ENCODE data around the gene NSMF.
A peak's percentile ranks its signal among the peaks of the same experiment; 100 is the strongest.

Gene NSMF

DNA sequence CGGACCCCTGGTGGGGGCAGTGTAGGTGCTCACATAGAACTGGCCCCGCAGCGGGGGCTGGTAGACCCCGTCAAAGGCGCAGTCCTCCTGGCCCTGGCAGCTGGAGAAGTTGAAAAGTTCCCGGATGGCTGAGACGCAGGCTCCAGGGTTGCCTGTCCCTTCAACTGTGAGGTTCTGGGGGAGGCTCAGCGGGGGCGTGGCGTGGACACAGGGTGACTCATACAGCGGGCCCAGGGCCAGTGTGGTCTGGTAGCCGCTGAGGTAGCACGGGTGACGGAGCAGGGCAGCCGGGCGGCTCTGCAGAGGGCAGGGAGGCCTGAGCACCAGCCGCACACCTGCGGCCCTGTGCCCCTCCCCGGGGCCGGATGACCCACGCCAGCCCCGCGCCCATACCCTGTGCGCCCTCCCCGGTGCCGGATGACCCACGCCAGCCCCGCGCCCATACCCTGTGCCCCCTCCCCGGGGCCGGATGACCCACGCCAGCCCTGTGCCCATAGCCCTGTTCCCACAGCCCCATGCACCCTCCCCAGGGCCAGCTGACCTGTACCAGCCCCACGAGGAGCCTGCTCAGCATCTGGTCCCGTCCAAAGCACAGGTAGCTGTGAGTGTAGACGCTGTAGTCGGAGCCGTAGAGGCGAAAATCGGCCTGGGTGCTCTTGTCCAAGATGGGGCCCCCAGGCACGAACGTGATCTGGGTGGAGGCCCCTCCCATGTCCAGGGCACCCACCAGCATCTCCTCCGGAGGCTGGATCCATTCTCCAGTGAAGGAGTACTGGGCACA, 23.0 kb downstream of the NSMF start (continued):
- TF ChIP-seq ZFHX2 (tag by site-specific recombination; conservative IDR thresholded peaks at IDR 0.05): peak; percentile 81
- TF ChIP-seq ZNF660 (tag by site-specific recombination; IDR thresholded peaks at IDR 0.05): no peak
- no peak for TF ChIP-seq ZNF423 (tag by site-specific recombination; IDR thresholded peaks at IDR 0.05)
- TF ChIP-seq ZFP69B (tag by site-specific recombination; IDR thresholded peaks at IDR 0.05): 0 out of 2 replicates have a peak, but pooled peaks have one; percentile 55
- no peak for TF ChIP-seq ZNF19 (tag by site-specific recombination; IDR thresholded peaks at IDR 0.05; ENCODE audit: low read depth)
- TF ChIP-seq GLIS2 (tag by site-specific recombination; IDR thresholded peaks at IDR 0.05): peak; percentile 75
- peak; percentile 19; the same call in 1 of the 2 replicates for TF ChIP-seq GLIS1 (tag by site-specific recombination; IDR thresholded peaks at IDR 0.05)
- TF ChIP-seq TRIM28 (IDR thresholded peaks at IDR 0.05; ENCODE audit: borderline replicate concordance, low read length): no peak
- TF ChIP-seq ZNF146 (tag by site-specific recombination; IDR thresholded peaks at IDR 0.05): no peak
- TF ChIP-seq, protein P1, sequence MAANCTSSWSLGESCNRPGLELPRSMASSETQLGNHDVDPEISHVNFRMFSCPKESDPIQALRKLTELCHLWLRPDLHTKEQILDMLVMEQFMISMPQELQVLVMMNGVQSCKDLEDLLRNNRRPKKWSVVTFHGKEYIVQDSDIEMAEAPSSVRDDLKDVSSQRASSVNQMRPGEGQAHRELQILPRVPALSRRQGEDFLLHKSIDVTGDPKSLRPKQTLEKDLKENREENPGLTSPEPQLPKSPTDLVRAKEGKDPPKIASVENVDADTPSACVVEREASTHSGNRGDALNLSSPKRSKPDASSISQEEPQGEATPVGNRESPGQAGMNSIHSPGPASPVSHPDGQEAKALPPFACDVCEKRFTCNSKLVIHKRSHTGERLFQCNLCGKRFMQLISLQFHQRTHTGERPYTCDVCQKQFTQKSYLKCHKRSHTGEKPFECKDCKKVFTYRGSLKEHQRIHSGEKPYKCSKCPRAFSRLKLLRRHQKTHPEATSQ (tag by site-specific recombination; IDR thresholded peaks at IDR 0.05): no peak
- no peak for TF ChIP-seq ZNF223 (tag by site-specific recombination; IDR thresholded peaks at IDR 0.05)
- TF ChIP-seq KLF9 (tag by site-specific recombination; IDR thresholded peaks at IDR 0.05; ENCODE audit: low read depth): peak; percentile 57; the same call in 1 of the 2 replicates
- no peak for TF ChIP-seq ZNF335 (tag by site-specific recombination; conservative IDR thresholded peaks at IDR 0.05)
- TF ChIP-seq EGR2 (tag by site-specific recombination; IDR thresholded peaks at IDR 0.05; ENCODE audit: low read depth): peak; percentile 72
- TF ChIP-seq ZFP37 (tag by site-specific recombination; IDR thresholded peaks at IDR 0.05): no peak

DNA sequence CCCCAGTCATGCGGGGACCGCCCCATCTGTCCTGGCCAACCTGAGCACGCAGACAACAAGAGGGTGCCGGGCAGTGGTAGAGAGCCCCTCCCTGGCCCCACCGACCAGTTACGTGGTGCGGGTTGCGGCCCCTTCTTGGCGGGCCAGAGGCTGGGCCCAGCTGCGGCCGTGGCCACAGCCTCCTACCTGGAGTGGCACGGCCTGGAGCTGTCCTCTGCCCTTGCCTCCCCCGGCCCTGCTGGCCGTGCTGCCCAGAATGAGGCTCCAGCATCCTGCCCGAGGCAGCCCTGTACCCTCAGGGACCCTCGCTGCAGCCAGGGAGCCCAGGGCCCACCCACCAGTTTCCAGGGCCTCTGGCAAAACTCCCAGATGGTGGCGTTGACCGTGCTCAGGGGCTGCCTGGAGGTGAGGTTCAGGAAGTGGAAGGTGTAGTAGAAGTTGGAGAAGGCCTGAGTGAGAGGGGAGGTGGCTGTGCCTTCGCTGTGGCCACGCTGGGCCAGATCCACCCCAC, 23.7 kb downstream of the NSMF start:
- H3K4me1 ChIP-seq (ENCODE audit: control insufficient read depth, insufficient read depth, low read length): no peaks in the 10 kb centered on the region
- CTCF ChIA-PET: interaction anchor here (0.7 to 1.2 kb wide), 3 partner anchors 8 to 13 kb away, joined by 3 to 4 read pairs (median 3); partner anchors contain the start of genes EXD3 and NOXA1
- no peaks in the 10 kb centered on the region for H3K9me3 ChIP-seq (ENCODE audit: control insufficient read depth, insufficient read depth, low read depth, low read length)
- no peak overlapping the region for H3K4me3 ChIP-seq (ENCODE audit: low read depth, low read length)
- no peak for TF ChIP-seq ZNF239 (tag by site-specific recombination; IDR thresholded peaks at IDR 0.05)
- no peak for TF ChIP-seq ZNF514 (tag by site-specific recombination; IDR thresholded peaks at IDR 0.05)
- TF ChIP-seq HOXA7 (CRISPR knock-in tag; IDR thresholded peaks at IDR 0.05; ENCODE audit: borderline replicate concordance): no peak
- TF ChIP-seq, protein P2, sequence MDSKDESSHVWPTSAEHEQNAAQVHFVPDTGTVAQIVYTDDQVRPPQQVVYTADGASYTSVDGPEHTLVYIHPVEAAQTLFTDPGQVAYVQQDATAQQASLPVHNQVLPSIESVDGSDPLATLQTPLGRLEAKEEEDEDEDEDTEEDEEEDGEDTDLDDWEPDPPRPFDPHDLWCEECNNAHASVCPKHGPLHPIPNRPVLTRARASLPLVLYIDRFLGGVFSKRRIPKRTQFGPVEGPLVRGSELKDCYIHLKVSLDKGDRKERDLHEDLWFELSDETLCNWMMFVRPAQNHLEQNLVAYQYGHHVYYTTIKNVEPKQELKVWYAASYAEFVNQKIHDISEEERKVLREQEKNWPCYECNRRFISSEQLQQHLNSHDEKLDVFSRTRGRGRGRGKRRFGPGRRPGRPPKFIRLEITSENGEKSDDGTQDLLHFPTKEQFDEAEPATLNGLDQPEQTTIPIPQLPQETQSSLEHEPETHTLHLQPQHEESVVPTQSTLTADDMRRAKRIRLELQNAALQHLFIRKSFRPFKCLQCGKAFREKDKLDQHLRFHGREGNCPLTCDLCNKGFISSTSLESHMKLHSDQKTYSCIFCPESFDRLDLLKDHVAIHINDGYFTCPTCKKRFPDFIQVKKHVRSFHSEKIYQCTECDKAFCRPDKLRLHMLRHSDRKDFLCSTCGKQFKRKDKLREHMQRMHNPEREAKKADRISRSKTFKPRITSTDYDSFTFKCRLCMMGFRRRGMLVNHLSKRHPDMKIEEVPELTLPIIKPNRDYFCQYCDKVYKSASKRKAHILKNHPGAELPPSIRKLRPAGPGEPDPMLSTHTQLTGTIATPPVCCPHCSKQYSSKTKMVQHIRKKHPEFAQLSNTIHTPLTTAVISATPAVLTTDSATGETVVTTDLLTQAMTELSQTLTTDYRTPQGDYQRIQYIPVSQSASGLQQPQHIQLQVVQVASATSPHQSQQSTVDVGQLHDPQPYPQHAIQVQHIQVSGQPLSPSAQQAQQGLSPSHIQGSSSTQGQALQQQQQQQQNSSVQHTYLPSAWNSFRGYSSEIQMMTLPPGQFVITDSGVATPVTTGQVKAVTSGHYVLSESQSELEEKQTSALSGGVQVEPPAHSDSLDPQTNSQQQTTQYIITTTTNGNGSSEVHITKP (tag by site-specific recombination; IDR thresholded peaks at IDR 0.05): no peak
- POLR2A ChIA-PET: interaction anchor here (0.7 to 1.2 kb wide), 2 partner anchors 23 to 38 kb away, joined by 3 read pairs; no protein-coding TSS in a partner anchor
- H3K36me3 ChIP-seq (ENCODE audit: control insufficient read depth in 2 of 2, insufficient read depth in 1 of 2, low read length in 2 of 2): no peaks in the 10 kb centered on the region
- no peak overlapping the region for H3K27ac ChIP-seq (ENCODE audit: extremely low read depth, low read depth, low read length)

Data from HEK293 (cell line).